Measurements from ENCODE around the gene HERC2.
"Not testable (repeated sequence)": the region's sequence is repeated elsewhere in the genome, so short reads cannot be mapped to it uniquely, and the experiment has no call there.

The HERC2 gene

DNA sequence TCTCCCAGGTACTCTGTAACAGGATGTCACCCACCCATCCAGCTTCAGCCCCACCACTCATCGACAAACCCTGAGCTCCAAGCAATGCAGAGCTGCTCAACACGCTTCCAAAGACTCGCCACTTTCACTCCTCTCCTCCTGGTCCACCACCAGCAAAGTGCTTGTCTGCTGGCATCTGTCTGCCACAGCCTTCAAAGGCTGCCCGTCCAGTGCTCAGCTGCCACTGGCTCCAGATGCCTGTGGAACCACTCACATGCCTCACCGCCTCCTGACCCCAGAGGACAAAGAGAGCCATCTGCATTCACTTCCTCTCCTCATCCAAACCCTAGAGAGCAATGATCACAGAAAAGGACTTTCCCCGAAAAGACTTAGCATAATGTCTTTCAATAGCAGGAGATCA lies 113.4 kb downstream of the HERC2 start:
- Histone ChIP-seq H3K9me3 (ENCODE audit: control insufficient read depth in 2 of 2, low read length in 2 of 2) (no peaks in the 10 kb centered on the region), H3K4me1 (ENCODE audit: control insufficient read depth in 2 of 2, insufficient read depth in 2 of 2, low read length in 2 of 2) (no peaks in the 10 kb centered on the region), H3K36me3 (ENCODE audit: control insufficient read depth in 2 of 2, insufficient read depth in 2 of 2, low read length in 2 of 2) (peaks cover 4 to 9% of the 10 kb centered on the region in 2 donors), H3K4me3 (ENCODE audit: low read length in 2 of 2) (no peak overlapping the region), H3K9ac (ENCODE audit: low read depth in 1 of 2, low read length in 2 of 2) (no peak overlapping the region), H3K27ac (ENCODE audit: low read depth in 2 of 2, low read length in 2 of 2) (no peak overlapping the region), H3K27me3 (ENCODE audit: control insufficient read depth in 2 of 2, insufficient read depth in 2 of 2, low read length in 2 of 2) (no peaks in the 10 kb centered on the region)

DNA sequence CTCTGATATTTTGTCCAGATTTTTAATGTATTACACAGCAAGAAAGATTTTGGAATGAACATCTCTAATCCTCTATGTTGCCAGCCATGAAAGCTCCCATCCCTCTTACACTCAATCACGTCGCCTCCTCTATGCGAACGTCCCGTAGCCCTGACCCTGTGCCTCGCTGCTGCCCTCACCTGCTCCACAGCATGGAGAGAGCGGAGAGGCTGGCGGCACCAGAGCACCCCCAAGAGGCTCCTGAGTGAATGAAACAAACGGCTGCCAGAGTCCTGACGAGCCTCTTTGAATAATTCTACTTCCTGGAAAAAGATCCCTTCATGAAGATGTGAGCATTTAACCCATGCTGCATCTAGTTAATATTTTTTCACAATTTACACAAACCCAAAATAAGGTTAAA lies 116.3 kb downstream of the HERC2 start:
- not testable (repeated sequence) for H3K4me3 ChIP-seq (ENCODE audit: low read length in 2 of 2); H3K36me3 ChIP-seq (ENCODE audit: control insufficient read depth in 2 of 2, insufficient read depth in 2 of 2, low read length in 2 of 2); H3K27me3 ChIP-seq (ENCODE audit: control insufficient read depth in 2 of 2, insufficient read depth in 2 of 2, low read length in 2 of 2); H3K27ac ChIP-seq (ENCODE audit: low read depth in 2 of 2, low read length in 2 of 2); H3K4me1 ChIP-seq (ENCODE audit: control insufficient read depth in 2 of 2, insufficient read depth in 2 of 2, low read length in 2 of 2); H3K9me3 ChIP-seq (ENCODE audit: control insufficient read depth in 2 of 2, low read length in 2 of 2); H3K9ac ChIP-seq (ENCODE audit: low read depth in 1 of 2, low read length in 2 of 2)

DNA sequence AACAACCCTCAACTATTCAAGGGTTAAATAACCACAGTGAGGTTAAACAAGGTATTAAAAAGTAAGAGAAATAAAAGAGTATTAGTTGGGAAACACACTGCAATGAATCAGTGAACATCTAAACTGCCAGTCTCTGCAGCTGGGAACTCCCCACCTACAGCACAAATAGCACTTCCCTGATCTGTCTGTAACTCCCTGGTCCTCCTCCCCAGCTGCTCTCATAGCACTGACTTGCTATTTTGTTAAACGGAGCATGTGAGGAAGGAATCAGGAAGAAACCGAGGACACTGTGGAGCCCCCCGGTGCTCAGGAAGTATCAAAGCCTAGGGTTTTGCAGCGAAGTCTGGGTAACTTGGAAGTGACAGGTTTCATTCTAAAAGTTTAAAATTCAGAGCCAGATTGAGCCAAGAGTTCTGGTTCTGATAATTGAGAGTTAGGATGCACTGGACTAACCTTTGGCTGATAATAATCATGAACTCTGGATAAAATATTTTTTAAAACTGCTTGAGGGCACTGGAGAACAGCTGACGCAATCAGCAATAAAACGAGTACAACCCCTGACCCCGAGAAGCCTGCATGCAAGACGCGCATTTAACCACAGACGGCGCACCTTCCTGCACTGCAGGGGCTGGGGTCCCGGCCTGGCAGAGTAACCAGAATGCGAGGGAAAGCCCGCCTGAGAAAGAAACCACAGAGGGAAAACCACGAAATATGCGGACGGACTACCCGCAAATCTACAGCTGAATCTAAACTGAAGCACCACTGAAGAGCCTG lies 118.7 kb downstream of the HERC2 start:
- H3K36me3 ChIP-seq (ENCODE audit: control insufficient read depth in 2 of 2, insufficient read depth in 2 of 2, low read length in 2 of 2); H3K27ac ChIP-seq (ENCODE audit: low read depth in 2 of 2, low read length in 2 of 2); H3K9me3 ChIP-seq (ENCODE audit: control insufficient read depth in 2 of 2, low read length in 2 of 2); H3K4me1 ChIP-seq (ENCODE audit: control insufficient read depth in 2 of 2, insufficient read depth in 2 of 2, low read length in 2 of 2); H3K27me3 ChIP-seq (ENCODE audit: control insufficient read depth in 2 of 2, insufficient read depth in 2 of 2, low read length in 2 of 2); H3K9ac ChIP-seq (ENCODE audit: low read depth in 1 of 2, low read length in 2 of 2); H3K4me3 ChIP-seq (ENCODE audit: low read length in 2 of 2): not testable (repeated sequence)

DNA sequence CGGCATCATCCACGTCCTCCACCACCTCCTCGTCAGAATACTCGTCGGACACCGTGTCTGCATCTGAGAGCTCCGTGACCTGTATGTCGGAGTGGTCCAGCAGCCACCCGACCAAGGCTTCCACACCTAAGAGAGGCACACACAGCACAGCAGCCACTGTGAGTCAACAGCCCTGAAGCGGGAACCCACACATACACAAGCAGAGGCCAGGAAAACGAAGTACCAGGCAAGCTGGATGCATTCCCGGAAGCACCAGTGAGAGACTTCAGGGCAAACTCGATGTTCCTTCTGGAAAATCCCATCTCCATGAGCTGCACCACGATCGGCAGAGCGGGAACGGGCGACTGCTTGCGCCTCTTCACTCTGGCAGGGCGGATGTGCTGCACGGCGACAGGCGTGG lies 119.9 kb downstream of the HERC2 start:
- peaks cover 4 to 10% of the 10 kb centered on the region in 2 donors for H3K36me3 ChIP-seq (ENCODE audit: control insufficient read depth in 2 of 2, insufficient read depth in 2 of 2, low read length in 2 of 2)
- not testable (repeated sequence) for H3K9me3 ChIP-seq (ENCODE audit: control insufficient read depth in 2 of 2, low read length in 2 of 2); H3K27ac ChIP-seq (ENCODE audit: low read depth in 2 of 2, low read length in 2 of 2); H3K4me1 ChIP-seq (ENCODE audit: control insufficient read depth in 2 of 2, insufficient read depth in 2 of 2, low read length in 2 of 2); H3K27me3 ChIP-seq (ENCODE audit: control insufficient read depth in 2 of 2, insufficient read depth in 2 of 2, low read length in 2 of 2); H3K4me3 ChIP-seq (ENCODE audit: low read length in 2 of 2); H3K9ac ChIP-seq (ENCODE audit: low read depth in 1 of 2, low read length in 2 of 2)

DNA sequence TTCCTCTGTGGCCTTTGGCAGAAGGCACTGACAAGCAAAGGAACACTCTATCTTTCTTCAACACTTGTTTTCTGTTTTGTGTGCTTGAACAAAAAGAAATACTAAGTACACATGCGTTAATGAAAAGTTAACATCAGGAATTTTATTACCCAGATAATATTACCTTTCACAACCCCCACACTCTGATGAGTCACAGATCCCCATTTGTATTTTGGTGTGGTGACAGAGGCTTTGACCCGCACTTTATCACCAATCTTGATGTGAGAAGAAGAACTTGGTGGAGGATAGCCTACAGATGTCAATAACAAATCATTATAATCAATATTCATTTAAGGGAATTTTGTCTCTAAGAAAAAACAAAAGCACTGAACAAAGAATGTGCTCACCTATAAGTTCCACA lies 123.8 kb downstream of the HERC2 start:
- H3K36me3 ChIP-seq (ENCODE audit: control insufficient read depth in 2 of 2, insufficient read depth in 2 of 2, low read length in 2 of 2), result peaks cover 4 to 10% of the 10 kb centered on the region in 2 donors
- H3K4me3 ChIP-seq (ENCODE audit: low read length in 2 of 2), result not testable (repeated sequence)

DNA sequence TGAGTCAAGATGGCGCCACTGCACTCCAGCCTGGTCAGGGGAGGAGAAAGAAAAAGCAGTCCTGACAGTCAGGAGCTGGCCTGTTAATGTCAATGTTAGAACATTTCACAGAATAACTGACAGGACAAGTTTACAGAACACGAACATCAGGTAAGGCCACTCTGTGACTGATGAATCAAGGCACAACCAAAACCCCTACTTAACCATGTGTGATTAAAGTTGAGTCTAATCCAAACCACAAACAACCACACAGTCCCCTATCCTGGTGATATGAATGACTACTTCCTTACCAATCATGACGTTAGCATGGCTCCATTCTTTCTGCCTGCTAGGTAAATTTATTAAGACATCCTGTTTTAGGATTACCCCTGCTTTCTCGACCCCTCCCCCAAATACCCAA lies 124.3 kb downstream of the HERC2 start:
- not testable (repeated sequence) for H3K27ac ChIP-seq (ENCODE audit: low read depth in 2 of 2, low read length in 2 of 2); H3K27me3 ChIP-seq (ENCODE audit: control insufficient read depth in 2 of 2, insufficient read depth in 2 of 2, low read length in 2 of 2); H3K4me3 ChIP-seq (ENCODE audit: low read length in 2 of 2); H3K9me3 ChIP-seq (ENCODE audit: control insufficient read depth in 2 of 2, low read length in 2 of 2); H3K9ac ChIP-seq (ENCODE audit: low read depth in 1 of 2, low read length in 2 of 2); H3K4me1 ChIP-seq (ENCODE audit: control insufficient read depth in 2 of 2, insufficient read depth in 2 of 2, low read length in 2 of 2)
- H3K36me3 ChIP-seq (ENCODE audit: control insufficient read depth in 2 of 2, insufficient read depth in 2 of 2, low read length in 2 of 2), result peaks cover 7 to 14% of the 10 kb centered on the region in 2 donors

More for the DNA sequence above, 123.8 kb downstream of the HERC2 start:
- not testable (repeated sequence) for H3K27ac ChIP-seq (ENCODE audit: low read depth in 2 of 2, low read length in 2 of 2); H3K4me1 ChIP-seq (ENCODE audit: control insufficient read depth in 2 of 2, insufficient read depth in 2 of 2, low read length in 2 of 2); H3K27me3 ChIP-seq (ENCODE audit: control insufficient read depth in 2 of 2, insufficient read depth in 2 of 2, low read length in 2 of 2); H3K9me3 ChIP-seq (ENCODE audit: control insufficient read depth in 2 of 2, low read length in 2 of 2); H3K9ac ChIP-seq (ENCODE audit: low read depth in 1 of 2, low read length in 2 of 2)

DNA sequence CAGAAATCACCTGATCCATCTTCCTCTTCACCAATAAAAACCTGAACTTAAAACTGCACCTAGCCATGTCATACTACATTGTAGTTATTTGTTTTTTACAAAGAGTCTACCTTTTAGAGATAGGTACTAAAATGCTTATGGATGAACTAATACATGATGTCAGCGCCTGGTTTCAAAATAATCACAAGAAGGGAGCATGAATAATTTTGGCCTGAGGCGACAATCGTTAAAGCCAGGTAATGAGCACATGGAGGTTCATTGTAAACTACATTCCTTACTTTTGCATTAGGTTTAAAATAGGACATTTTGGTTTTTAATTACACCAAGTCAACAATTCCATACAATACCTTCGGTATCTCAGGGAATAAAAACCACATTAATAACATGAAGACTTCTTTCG lies 125.4 kb downstream of the HERC2 start:
- H3K9me3 ChIP-seq (ENCODE audit: control insufficient read depth in 2 of 2, low read length in 2 of 2); H3K27ac ChIP-seq (ENCODE audit: low read depth in 2 of 2, low read length in 2 of 2); H3K9ac ChIP-seq (ENCODE audit: low read depth in 1 of 2, low read length in 2 of 2); H3K4me1 ChIP-seq (ENCODE audit: control insufficient read depth in 2 of 2, insufficient read depth in 2 of 2, low read length in 2 of 2); H3K4me3 ChIP-seq (ENCODE audit: low read length in 2 of 2); H3K27me3 ChIP-seq (ENCODE audit: control insufficient read depth in 2 of 2, insufficient read depth in 2 of 2, low read length in 2 of 2): not testable (repeated sequence)
- peaks cover 18 to 23% of the 10 kb centered on the region in 2 donors for H3K36me3 ChIP-seq (ENCODE audit: control insufficient read depth in 2 of 2, insufficient read depth in 2 of 2, low read length in 2 of 2)

DNA sequence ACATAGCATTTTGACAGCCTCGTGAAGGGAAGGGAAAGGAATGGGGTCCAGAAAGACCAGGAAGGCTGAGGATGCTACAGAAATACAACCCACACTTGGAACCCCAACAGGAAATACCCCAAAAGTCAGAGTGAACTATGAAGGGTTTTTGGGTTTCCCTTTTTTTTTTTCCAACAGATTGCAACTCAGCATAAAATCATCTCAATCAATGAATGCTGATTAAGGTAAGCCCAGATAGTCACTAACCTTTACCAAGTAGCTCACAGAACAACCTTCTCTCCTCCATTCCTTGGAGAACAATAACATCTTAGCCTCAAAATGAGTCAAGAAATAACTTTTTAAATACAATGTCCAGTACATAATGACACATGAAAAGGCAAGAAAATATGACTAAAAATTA lies 129.2 kb downstream of the HERC2 start:
- H3K27me3 ChIP-seq (ENCODE audit: control insufficient read depth in 2 of 2, insufficient read depth in 2 of 2, low read length in 2 of 2), result no peaks in the 10 kb centered on the region
- H3K4me1 ChIP-seq (ENCODE audit: control insufficient read depth in 2 of 2, insufficient read depth in 2 of 2, low read length in 2 of 2), result no peaks in the 10 kb centered on the region
- no peaks in the 10 kb centered on the region for H3K9me3 ChIP-seq (ENCODE audit: control insufficient read depth in 2 of 2, low read length in 2 of 2)
- no peak overlapping the region for H3K4me3 ChIP-seq (ENCODE audit: low read length in 2 of 2)
- peaks cover 40 to 41% of the 10 kb centered on the region in 2 donors for H3K36me3 ChIP-seq (ENCODE audit: control insufficient read depth in 2 of 2, insufficient read depth in 2 of 2, low read length in 2 of 2)
- H3K9ac ChIP-seq (ENCODE audit: low read depth in 1 of 2, low read length in 2 of 2), result no peak overlapping the region
- no peak overlapping the region for H3K27ac ChIP-seq (ENCODE audit: low read depth in 2 of 2, low read length in 2 of 2)

DNA sequence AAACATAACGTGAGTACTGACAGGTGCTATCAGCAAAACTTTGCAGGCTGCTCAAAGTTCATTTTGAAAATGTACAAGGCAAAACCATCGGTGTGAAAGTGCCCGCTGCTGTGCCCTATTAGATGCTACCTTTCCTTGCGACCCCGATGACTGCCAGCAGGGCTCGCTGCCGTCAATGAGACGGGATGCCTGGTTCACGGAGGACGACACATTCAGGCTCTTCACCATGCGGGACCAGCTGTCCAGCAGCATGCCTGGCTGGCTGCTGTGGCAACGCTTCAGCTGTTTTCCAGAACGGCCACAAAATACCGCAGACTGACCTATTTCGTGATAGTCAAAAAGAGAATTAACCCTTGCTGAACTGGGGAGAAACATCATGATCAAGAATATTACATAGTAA lies 130.1 kb downstream of the HERC2 start:
- Histone ChIP-seq H3K27me3 (ENCODE audit: control insufficient read depth in 2 of 2, insufficient read depth in 2 of 2, low read length in 2 of 2) (no peaks in the 10 kb centered on the region), H3K4me1 (ENCODE audit: control insufficient read depth in 2 of 2, insufficient read depth in 2 of 2, low read length in 2 of 2) (no peaks in the 10 kb centered on the region), H3K9ac (ENCODE audit: low read depth in 1 of 2, low read length in 2 of 2) (no peak overlapping the region), H3K27ac (ENCODE audit: low read depth in 2 of 2, low read length in 2 of 2) (no peak overlapping the region), H3K4me3 (ENCODE audit: low read length in 2 of 2) (no peak overlapping the region), H3K9me3 (ENCODE audit: control insufficient read depth in 2 of 2, low read length in 2 of 2) (no peaks in the 10 kb centered on the region), H3K36me3 (ENCODE audit: control insufficient read depth in 2 of 2, insufficient read depth in 2 of 2, low read length in 2 of 2) (peaks cover 41 to 45% of the 10 kb centered on the region in 2 donors)

DNA sequence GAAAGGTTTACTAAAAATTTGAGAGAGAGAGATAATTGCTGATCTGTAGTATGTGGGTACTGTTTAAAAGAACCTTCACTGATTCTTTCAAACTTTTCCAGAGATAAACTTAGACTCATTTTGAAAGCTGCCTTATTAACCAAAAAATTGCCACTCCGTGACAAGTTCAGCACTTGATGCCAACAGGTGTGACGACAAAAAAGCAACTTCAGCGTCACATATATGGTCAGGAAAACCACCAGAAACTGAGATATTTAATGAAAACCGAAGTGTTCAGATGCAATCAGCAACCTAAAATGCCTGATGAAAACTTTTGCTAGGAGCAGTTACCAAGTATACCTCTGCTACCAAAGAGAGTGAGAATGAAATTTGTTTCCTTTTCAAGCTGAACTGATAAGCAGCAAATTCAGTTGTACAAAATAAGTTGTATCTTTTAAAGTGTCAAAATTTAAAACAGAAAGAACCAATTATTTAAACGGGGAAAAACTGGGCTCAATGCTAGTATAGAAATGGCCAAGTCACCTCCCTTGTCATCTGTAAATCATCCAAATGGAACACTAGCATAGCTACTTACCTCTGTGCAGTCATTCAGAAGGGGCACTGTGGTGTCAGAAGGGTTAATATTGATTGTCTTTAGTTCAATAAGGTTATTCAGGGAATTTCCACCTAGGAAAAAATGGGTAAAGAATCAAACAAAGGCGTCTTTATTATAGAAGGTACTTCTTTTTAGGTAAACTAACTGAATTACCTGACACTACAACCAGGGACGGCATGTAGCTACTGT lies 131.4 kb downstream of the HERC2 start:
- Histone ChIP-seq H3K4me3 (ENCODE audit: low read length in 2 of 2) (no peak overlapping the region), H3K9me3 (ENCODE audit: control insufficient read depth in 2 of 2, low read length in 2 of 2) (no peaks in the 10 kb centered on the region), H3K4me1 (ENCODE audit: control insufficient read depth in 2 of 2, insufficient read depth in 2 of 2, low read length in 2 of 2) (no peaks in the 10 kb centered on the region), H3K27ac (ENCODE audit: low read depth in 2 of 2, low read length in 2 of 2) (no peak overlapping the region), H3K9ac (ENCODE audit: low read depth in 1 of 2, low read length in 2 of 2) (no peak overlapping the region), H3K36me3 (ENCODE audit: control insufficient read depth in 2 of 2, insufficient read depth in 2 of 2, low read length in 2 of 2) (peaks cover 50 to 51% of the 10 kb centered on the region in 2 donors), H3K27me3 (ENCODE audit: control insufficient read depth in 2 of 2, insufficient read depth in 2 of 2, low read length in 2 of 2) (no peaks in the 10 kb centered on the region)

Measured in mucosa of rectum (tissue), 2 donors.